ENCODE data around the gene CWC22. TPM values are rescaled to one million over a fixed set of nuclear protein-coding genes. Genes with fewer than 3 reads are reported as not detected.

CWC22 gene
- total and polyA plus RNA-seq, 2 donors (not counting 1 experiment from before 2014, with no cell fraction given): 6.3 to 28.7 TPM

DNA sequence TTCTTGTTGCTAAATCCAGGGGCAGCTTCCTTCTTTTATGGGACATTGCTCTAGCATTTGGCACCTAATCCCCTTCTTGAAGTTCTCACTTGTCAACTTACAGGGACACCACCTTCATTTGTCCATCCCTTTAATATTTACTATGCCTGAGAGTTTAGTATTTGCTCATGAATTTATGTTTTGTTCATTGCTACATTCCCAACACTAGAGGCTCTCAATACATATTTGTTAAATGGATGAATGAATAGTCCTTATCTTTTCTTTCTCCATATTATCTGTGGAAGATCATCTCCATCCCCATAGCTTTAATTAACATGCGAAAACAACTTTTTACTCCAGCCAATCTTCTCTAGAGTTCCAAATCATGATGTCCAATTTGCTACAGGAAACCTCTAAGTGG, 5.4 kb downstream of the CWC22 start:
- Histone ChIP-seq H2AFZ (ENCODE audit: insufficient read depth, low read depth, low read length, poor library complexity, severe bottlenecking) (no peak overlapping the region), H3K4me2 (replicated peaks; ENCODE audit: low read depth, low read length, poor library complexity, severe bottlenecking) (no peak overlapping the region), H3K9me3 (ENCODE audit: control extremely low read depth in 1 of 3, control insufficient read depth in 2 of 3, insufficient read depth in 1 of 3, low read length in 2 of 3) (no peaks in the 10 kb centered on the region), H3K27me3 (replicated peaks in 1 of 4; ENCODE audit: control extremely low read depth in 1 of 4, control insufficient read depth in 3 of 4, insufficient read depth in 4 of 4, low read length in 3 of 4) (no peaks in the 10 kb centered on the region), H3K9ac (ENCODE audit: low read length) (no peak overlapping the region), H3K79me2 (ENCODE audit: control insufficient read depth, insufficient read depth, low read length) (peaks cover 98% of the 10 kb centered on the region), H3K4me1 (ENCODE audit: control insufficient read depth in 2 of 2, insufficient read depth in 2 of 2, low read length in 2 of 2) (peaks cover 12 to 18% of the 10 kb centered on the region in 2 donors), H4K20me1 (ENCODE audit: control insufficient read depth, insufficient read depth, low read length, poor library complexity, severe bottlenecking) (peaks cover 55% of the 10 kb centered on the region), H3K4me3 (ENCODE audit: control extremely low read depth in 1 of 5, extremely low read depth in 1 of 5, insufficient read depth in 1 of 5, low read depth in 2 of 5, low read length in 4 of 5) (no peak overlapping the region), H3K36me3 (replicated peaks in 1 of 2; ENCODE audit: control extremely low read depth in 1 of 2, control insufficient read depth in 1 of 2, extremely low read depth in 1 of 2, insufficient read depth in 2 of 2, low read length in 1 of 2) (peaks cover 2 to 3% of the 10 kb centered on the region in 2 experiments), H3K27ac (ENCODE audit: low read length in 2 of 2) (no peak overlapping the region)
- intact Hi-C loops (cut with micrococcal nuclease): loop anchor here (10.0 kb wide), 2 partner anchors 977 to 1303 kb away; no protein-coding TSS in a partner anchor
- Mint-ChIP-seq H3K27ac (no peak overlapping the region), H3K27me3 (no peaks in the 10 kb centered on the region), H3K9me3 (ENCODE audit: insufficient read depth) (no peaks in the 10 kb centered on the region), H3K4me3 (no peak overlapping the region), H3K4me1 (peaks cover 52% of the 10 kb centered on the region)
- no CpG with 5 or more reads among the region's 1 CpG for WGBS (ENCODE audit: insufficient coverage)
- ChIA-PET CTCF (no interaction called here), POLR2A (no interaction called here)
- DNase-seq: no peak
- TF ChIP-seq, protein P1, sequence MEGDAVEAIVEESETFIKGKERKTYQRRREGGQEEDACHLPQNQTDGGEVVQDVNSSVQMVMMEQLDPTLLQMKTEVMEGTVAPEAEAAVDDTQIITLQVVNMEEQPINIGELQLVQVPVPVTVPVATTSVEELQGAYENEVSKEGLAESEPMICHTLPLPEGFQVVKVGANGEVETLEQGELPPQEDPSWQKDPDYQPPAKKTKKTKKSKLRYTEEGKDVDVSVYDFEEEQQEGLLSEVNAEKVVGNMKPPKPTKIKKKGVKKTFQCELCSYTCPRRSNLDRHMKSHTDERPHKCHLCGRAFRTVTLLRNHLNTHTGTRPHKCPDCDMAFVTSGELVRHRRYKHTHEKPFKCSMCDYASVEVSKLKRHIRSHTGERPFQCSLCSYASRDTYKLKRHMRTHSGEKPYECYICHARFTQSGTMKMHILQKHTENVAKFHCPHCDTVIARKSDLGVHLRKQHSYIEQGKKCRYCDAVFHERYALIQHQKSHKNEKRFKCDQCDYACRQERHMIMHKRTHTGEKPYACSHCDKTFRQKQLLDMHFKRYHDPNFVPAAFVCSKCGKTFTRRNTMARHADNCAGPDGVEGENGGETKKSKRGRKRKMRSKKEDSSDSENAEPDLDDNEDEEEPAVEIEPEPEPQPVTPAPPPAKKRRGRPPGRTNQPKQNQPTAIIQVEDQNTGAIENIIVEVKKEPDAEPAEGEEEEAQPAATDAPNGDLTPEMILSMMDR (IDR thresholded peaks at IDR 0.05): no peak
- no peak for TF ChIP-seq EZH2 (IDR thresholded peaks at IDR 0.05; ENCODE audit: borderline replicate concordance, insufficient read depth, low read depth, low read length, poor library complexity, severe bottlenecking)
- no peak for ATAC-seq (ENCODE audit: low read depth)

DNA sequence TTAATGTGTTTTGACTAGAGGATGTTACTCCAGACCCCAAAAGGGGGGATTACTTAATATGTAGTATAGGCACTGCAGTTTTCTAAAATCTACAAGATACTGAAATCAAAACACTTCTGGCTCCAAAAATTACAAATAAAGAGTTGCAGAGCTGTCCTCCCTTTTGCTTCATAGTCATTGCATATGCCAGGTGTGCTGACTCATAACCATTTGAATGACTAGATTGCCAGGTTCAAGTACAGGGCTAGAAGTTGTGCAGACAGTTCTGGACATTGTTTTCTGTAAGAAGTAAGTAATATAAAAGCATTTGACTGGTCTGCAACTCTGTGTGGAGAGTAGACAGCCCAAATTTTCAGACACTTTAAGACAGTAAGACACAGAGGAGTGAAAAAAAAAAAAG, 6.7 kb downstream of the CWC22 start:
- Mint-ChIP-seq H3K27ac (no peak overlapping the region), H3K4me1 (peaks cover 52% of the 10 kb centered on the region), H3K4me3 (no peak overlapping the region), H3K27me3 (no peaks in the 10 kb centered on the region), H3K9me3 (ENCODE audit: insufficient read depth) (no peaks in the 10 kb centered on the region)
- ChIA-PET POLR2A (no interaction called here), CTCF (no interaction called here)
- peaks cover 1 to 6% of the 10 kb centered on the region in 2 donors for H3K4me1 ChIP-seq (ENCODE audit: control insufficient read depth in 2 of 2, insufficient read depth in 2 of 2, low read length in 2 of 2)
- H3K9ac ChIP-seq (ENCODE audit: low read length): no peak overlapping the region
- no peak overlapping the region for H3K4me3 ChIP-seq (ENCODE audit: control extremely low read depth in 1 of 5, extremely low read depth in 1 of 5, insufficient read depth in 1 of 5, low read depth in 2 of 5, low read length in 4 of 5)
- no peak overlapping the region for H3K4me2 ChIP-seq (replicated peaks; ENCODE audit: low read depth, low read length, poor library complexity, severe bottlenecking)
- TF ChIP-seq, protein P1 (IDR thresholded peaks at IDR 0.05): no peak
- TF ChIP-seq EZH2 (IDR thresholded peaks at IDR 0.05; ENCODE audit: borderline replicate concordance, insufficient read depth, low read depth, low read length, poor library complexity, severe bottlenecking): no peak
- peaks cover 2 to 6% of the 10 kb centered on the region in 2 experiments for H3K36me3 ChIP-seq (replicated peaks in 1 of 2; ENCODE audit: control extremely low read depth in 1 of 2, control insufficient read depth in 1 of 2, extremely low read depth in 1 of 2, insufficient read depth in 2 of 2, low read length in 1 of 2)
- peaks cover 96% of the 10 kb centered on the region for H3K79me2 ChIP-seq (ENCODE audit: control insufficient read depth, insufficient read depth, low read length)
- intact Hi-C loops (cut with micrococcal nuclease): loop anchor here (10.0 kb wide), 2 partner anchors 976 to 1304 kb away; no protein-coding TSS in a partner anchor
- ATAC-seq (ENCODE audit: low read depth): no peak
- peaks cover 66% of the 10 kb centered on the region for H4K20me1 ChIP-seq (ENCODE audit: control insufficient read depth, insufficient read depth, low read length, poor library complexity, severe bottlenecking)
- no peak for DNase-seq
- no peak overlapping the region for H3K27ac ChIP-seq (ENCODE audit: low read length in 2 of 2)
- H3K9me3 ChIP-seq (ENCODE audit: control extremely low read depth in 1 of 3, control insufficient read depth in 2 of 3, insufficient read depth in 1 of 3, low read length in 2 of 3): no peaks in the 10 kb centered on the region
- no peaks in the 10 kb centered on the region for H3K27me3 ChIP-seq (replicated peaks in 1 of 4; ENCODE audit: control extremely low read depth in 1 of 4, control insufficient read depth in 3 of 4, insufficient read depth in 4 of 4, low read length in 3 of 4)
- no peak overlapping the region for H2AFZ ChIP-seq (ENCODE audit: insufficient read depth, low read depth, low read length, poor library complexity, severe bottlenecking)
